NCI-H2171 (cell line): ENCODE results near the gene SHISA3.

Experiments
- DNase-seq: peaks from one replicate; lab custom pipeline; 2025; lab: John Stamatoyannopoulos, UW

Gene SHISA3

DNA sequence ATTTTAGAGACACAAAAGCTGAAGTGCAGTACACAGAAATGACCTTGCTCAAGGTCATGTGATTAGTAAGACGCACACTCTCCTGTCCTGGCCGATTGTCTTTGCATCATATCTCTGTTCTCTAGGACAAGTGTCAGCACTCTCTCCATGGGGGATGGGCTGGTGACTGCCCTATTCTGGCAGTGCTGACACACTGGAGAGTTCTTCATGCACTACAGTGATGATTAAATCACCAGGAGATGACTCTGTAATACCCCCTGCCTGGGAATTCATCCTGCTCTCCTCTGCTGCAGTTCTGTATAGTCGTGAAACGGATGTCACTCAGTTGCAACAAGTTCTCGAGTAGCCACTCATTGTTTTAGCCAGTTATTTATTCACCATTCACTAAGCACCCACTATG, 5.3 kb upstream of the SHISA3 start:
- DNase-seq: no peak

DNA sequence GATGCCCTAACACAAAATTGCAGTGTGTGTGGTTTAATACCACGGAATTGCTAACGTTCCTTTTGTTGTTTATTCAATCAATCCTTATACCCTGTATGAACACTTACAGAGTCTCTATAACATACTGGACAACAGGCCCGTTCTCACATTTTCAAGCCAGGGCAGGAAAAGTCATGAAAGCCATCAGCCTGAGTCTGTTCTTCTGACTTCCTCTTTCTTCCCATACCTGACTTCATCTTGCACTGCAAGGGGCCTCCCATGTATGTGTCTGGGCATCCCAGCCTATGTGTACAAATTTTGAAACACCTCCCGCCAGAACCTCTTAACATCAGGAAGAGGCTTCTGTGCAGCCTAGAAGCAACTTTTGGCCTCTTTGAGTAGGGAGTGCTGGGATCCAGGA, 4.9 kb upstream of the SHISA3 start:
- no peak for DNase-seq

DNA sequence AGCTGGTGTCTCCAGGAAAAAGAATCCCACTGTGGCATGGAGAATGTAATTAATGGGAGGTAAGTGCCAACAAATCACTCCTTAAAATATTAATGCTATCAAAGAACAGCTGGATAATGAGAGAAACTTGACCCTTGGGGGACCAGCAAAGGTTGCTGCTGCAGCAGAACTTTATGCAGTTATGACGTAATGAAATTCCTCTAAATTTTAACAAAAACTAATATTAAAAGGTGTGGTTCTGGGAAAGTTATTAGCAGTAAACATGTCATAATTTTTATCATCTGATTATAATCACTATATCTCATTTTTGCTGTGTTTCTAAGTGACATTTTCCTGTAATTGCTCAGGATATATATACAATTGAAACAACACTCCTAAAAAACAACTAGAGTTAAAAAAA, 1.7 kb upstream of the SHISA3 start:
- DNase-seq: no peak

DNA sequence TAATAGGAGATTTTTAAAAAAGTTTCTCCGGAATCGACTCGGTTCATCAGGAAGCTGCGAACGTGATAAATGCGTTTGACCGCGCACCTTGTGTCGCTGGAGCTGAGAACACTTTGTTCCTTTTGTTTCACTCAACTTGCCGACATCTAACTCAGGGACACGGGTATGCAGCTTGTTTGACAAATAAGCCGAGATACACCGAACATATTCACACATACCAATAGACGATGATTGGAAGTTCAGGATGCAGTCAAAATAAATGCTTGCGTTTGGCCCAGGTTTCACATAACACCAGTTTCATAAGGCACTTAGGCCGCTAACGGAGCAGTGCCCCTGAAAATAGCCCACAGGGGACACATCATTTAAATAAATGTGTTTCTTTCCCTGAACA, 932 bp upstream of the SHISA3 start:
- DNase-seq: no peak

DNA sequence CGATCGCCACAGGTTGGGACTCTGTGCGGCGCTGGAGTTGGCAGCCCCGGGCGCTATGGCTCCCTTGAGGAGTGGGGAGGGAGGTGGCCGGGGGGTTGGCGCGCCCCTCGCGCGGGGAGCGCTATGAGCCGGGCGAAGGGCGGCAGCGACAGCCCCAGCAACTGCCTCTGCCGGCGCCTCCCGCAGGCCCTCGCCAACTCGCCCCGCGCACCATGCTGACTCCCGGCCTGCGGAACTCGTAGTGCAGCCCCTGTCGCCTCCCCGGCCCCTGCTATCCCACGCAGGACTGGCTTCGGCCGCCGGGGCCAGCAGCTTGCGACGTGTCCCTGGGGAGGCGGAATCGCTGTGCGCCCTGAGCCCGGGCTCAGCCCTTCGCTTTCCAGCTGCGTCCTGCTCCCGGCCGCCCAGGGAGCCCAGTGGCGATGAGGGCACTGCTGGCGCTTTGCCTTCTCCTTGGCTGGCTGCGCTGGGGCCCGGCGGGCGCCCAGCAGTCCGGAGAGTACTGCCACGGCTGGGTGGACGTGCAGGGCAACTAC, 415 bp downstream of the SHISA3 start:
- no peak for DNase-seq

DNA sequence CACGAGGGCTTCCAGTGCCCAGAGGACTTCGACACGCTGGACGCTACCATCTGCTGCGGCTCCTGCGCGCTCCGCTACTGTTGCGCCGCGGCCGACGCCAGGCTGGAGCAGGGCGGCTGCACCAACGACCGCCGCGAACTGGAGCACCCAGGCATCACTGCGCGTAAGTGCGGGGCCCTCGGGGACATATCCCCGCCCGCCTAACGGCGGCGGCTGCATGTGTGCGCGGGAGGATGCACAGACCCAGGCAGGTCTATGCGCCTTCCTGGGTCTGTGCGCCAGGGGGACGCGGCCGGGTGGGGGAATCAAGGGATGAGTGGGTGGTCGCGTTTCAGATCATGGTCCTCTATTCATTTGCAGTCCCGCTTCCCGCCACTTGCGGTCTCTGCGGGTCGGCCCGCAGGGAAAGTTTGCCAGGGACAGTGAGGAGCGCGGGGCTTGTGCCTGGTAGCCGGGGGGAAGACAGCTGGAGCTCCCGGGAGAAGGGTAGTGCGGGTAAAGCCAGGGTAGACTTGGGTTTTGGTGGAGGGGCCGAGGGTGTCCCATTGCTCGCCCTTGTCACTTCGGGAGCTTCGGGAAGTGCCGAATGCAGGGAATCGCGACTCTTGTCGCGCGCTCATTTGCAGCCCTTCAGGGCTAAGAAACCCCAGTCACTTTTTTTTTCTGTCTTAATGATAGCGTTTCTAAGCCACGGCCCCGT, 1.0 kb downstream of the SHISA3 start:
- no peak for DNase-seq

DNA sequence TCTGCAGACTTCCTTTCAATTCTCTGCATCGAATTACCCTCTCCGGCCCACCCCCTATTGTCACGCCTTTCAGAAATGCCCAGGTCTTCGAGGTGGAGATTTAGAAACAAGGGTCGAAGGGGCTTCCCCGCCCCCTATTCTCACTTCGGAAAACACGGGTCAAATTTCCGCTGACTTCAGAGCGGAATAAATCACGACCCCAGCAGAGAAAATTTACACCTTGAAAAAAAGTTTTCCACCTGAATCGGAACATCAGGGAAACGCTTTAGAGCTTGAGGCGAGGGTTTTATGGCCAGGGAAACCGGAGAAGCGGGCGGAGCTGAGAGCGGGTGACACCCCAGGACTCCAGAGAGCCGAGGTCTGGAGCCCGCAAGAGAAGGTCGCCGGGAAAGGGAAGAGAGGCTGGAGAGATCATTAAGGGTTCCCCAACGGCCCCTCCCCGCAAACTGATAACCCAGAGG, 1.6 kb downstream of the SHISA3 start:
- no peak for DNase-seq

DNA sequence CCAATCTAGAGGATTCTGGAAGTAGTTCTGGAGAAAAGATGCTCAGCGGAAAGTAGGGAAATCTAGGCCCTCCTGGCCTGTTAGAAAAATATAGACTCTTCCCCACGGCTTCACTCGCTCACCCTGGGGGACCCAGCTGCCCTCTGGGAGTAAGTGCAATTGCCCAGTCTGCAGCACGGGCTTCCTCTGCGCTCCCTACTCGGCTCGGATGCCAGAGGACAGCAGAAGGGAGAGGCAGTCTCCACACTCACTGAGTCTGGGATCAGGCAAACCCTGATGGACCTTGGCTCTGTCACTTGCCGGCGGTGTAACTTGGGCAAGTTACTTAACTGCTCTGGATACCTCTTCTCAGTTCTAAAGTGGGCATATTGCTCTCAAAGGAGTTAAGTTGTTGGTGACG, 2.1 kb downstream of the SHISA3 start:
- DNase-seq: no peak

DNA sequence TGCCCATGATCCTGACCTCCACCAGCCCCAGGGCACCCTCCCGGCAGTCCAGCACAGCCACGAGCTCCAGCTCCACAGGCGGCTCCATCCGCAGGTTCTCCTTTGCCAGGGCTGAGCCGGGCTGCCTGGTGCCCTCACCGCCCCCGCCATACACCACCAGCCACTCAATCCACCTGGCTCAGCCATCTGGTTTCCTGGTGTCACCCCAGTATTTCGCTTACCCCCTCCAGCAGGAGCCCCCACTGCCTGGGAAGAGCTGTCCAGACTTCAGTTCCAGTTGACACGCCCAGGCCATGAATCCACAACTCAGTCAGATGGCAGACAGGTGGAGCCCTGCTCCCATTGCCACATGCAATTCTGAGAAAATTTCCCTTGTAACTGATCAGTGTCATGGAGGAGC, 3.9 kb downstream of the SHISA3 start:
- peak; percentile 0 for DNase-seq

DNA sequence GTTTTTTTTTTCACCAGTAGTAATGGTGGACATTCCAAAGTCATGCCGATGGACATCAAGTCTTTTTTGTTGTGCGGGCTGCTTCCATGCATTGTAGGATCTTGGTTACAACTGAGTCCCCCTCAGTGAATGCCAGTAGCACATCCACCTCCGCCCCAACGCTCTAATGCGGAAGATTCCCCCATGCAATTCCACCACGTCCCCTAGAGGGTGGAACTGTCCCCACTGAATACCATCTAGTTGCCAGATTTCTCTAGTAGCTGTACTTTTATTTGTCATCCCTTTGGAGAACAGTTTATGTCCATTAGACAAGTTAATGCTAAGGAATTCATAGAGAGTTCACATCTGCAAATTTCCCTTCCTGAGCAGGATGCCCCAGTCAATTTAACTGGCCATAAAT, 6.7 kb downstream of the SHISA3 start:
- no peak for DNase-seq

DNA sequence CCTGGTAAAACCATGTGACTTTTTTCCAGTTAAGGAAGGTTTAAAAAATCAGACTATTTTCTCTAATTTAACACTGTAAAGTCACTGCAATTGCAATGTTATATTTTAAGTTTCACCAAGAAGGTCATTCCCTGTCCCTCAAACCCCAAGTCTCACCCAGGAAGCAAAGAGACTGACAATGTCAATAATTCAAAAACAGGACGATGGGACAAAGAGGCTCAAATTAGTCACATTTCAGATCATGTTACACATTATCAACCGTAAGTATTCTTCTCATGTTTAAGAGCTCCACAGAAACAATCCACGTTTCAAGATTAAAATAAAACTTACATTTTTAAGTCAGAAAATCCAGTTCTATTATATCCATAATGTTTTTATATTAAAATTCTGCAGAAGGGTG, 13.2 kb downstream of the SHISA3 start:
- no peak for DNase-seq

DNA sequence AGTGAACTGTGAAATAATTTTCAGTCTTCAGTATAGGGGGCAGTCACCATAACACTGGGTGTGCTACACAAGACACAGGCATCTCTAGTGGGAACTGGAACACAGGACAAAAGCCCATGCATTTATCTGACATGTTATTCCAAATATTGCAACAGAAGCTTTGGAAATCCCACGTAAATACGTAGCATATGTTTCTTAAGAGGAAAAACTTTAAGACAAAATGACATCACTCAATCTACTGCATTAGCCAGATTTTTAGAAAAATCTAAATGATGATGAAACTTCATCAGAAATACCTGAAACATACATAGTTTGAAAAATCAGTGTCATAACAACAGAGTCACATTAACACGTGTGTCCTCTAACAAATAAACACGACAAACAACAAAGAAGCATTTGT, 14.5 kb downstream of the SHISA3 start:
- no peak for DNase-seq

DNA sequence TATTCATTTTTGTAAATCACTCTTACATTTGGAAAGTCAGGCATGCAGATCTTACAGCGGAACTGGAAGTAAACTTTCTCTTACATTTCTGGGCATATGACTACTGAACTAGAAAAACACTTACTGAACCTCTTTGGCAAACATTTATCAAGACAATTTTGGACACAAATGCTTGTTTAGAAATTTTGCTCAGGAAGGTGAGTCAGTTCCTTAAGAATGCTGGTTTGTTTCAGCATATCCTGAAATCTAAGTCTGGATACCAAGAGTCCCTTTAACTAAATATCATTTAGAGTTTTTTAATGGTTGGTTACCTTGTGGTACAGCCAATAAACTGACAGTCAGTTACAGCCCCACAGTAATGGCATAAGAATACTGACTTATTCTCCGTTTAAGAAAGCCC, 15.0 kb downstream of the SHISA3 start:
- no peak for DNase-seq

DNA sequence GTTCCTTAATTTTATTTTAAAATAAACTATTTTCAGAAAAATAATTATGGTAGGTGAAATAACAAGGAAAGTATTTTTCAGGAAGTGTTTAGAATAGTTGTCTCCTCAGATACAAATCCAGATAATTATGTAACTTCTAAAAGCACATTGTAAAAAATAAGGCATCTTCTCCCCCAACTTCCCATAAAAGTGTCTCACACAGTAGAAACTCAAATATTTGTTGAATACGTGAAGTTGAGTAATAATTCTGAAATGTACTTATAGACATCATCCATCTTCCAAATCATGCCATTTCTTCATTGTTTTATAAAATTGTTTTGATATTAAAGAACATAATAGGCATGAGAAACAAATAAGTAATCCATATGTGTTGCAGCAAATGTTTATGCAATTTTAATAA, 18.0 kb downstream of the SHISA3 start:
- DNase-seq: no peak

DNA sequence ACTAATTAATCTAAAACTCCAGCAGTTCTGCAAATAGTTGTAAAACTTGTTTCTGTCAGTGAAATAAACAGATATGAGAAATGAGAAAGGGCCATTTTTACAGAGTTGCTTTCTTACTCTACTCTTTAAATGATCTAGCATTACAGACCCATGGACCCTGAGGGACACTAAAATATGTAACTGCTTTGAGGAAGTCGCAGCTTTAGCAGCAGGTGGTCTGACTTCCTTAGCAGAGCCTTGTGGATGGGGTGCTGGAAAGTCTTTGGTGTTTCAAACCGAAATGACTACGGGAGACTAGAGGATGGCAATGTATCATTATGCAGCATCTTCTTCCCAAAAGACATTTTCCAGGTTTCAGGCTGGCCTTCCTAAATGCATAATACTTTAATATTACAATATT, 18.7 kb downstream of the SHISA3 start:
- DNase-seq: no peak

DNA sequence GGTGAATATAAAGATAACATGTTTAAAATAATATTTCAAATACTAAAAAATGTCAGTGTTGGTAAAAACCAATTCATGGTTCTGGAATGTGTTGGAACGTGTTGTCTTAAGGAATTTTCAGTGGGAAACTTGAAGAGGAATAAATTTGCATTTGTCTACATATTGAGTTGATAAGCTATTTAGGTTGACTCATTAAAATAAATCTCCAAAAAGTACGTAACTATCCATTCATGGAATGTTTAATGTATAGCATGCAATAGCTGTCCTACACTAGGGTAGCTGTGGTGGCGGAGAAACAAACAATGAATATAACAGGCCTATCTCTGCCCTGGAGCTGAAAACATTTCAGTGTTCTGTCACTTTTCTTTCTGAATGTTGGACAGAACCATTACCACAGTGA, 20.3 kb downstream of the SHISA3 start:
- DNase-seq: no peak

DNA sequence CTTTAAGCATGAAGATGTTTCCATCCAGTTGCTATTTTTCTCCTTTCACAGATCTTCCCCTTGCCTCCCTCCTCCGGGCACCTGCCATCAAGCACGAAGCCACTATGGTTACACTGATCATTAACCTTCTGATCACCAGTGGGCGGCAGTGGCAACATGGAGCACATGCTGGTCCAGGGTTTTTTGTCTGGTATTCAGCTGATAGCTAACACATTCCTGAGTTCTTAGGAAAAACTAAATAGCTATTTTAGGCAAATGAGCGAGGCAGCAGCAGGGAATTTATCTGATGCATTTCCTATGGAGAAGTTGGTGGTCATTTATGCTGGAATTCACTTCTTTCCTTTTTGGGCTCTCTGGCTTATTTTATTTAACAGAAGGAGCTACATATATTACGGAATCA, 22.9 kb downstream of the SHISA3 start:
- no peak for DNase-seq

DNA sequence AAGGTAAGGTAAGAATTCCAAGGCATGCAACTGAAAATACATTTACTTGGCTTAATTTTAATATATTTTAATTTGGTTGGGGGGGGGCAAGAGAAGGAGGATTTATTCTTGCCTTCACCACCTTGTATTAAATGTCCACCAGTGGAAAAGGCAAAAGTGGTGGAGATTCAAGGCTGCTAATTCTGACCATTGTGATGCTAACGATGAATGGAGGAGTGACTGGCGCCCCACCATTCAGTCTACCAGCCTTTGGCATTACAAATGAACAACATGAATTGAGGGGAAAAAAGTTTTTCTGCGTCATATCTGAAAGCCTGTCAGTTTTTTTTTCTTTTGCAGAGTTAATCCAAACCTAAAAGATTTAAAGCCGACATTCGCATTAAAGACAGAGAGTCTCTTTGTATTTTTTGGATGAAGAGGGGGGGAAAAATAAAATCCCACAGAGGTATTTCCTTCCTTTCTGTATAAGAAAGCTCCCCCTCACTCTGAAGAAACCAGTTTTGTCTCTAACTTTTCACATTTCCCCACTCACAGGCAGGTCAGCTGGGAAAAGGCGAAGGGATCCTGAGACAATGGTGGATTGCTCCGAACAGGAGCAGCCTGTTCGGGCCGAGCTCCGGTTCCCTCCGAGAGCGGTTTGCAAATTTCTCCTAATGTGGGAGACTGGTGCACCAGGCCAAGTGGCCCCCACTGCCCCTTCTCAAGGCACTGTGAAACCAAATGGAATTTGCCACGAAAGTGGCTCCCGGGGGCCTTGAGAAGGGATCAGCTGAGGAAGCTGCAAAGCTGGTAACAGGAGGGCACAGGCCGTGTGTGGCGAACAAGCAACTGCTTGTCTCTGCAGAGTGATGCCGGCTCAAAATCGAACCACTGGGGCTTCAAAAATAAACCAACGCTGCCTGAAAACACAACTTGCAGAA, 28.1 kb downstream of the SHISA3 start:
- no peak for DNase-seq

DNA sequence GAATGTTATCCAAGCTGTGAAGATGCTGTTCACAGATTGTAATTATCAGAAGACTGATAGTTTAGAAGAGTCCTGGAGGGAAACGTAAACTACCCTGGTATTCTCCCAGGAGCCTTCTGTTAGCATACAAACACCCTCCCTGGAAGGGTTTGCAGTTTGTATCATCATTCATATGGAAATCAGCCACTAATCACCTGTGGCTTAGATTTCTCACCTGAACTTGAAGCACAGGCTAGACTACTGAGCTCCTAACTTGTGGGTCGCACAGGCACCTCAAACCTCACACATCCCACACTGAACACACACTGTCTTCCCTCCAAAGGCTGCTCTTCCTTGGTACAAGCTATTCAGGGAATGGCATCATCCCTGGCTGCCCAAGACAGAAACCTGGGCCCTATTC, 30.7 kb downstream of the SHISA3 start:
- DNase-seq: no peak

DNA sequence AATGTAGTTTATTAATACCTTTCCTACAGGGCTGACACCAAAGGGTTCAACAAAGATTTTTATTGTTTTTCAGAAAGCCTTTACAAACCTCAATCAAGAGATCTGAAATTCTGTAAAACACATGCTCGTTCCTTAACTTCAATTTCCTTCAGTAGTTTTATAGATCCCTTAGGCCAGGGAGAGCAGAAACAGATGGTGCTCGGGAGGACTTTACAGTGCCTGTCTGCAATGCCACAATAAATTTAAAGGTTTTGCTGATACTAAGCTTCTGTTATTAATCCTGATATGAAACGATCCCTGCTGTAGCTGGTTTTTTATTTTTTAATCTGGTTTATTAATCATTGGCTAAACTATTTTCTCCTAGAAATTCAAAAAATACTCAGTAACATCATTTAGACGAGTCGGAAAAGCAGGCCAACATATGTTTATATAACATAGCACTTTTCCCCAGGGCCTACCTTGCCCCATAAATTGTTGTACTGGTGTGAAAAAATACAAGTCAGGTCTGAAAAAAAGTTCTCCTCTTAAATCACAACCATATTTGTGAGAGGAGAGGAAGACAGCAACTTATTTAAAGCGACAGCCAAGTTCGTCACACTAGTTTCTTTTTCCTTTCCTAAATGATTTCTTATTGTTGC, 39.8 kb downstream of the SHISA3 start:
- no peak for DNase-seq

DNA sequence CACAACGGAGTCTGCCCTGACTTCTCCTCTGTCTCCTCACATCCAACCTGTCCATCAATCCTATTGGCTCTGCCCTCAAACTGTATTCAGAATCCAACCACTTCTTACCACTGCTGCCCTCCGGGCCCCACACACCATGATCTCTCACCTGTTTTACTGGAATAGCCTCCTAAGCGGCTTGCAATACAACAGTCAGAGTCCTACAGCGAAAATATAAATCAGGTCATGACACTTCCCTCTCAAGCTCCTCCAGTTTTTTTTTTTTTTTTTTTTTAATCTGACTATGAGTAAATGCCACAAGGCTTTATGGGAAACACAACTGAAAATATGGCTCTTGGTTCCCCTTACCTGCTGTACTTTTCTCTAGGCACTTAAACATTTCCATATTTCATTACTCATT, 42.8 kb downstream of the SHISA3 start:
- no peak for DNase-seq

DNA sequence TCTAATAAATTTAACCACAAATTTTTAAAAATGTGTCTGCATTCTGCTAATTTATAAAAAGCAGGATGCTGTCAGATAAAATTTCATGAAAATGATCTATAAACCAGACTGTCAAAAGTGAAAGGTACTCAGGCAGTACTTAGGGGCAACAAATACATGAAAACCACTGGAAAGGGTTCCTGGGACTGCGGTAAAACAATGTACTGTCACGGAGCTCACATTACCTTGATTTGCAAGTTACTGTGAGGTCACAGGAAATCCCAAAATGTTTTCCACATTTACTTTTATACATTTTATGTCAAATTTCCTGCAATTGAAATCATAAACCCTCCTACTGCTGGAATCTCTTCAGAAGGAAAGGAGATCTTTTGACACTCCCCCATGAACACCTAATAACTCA, 45.3 kb downstream of the SHISA3 start:
- DNase-seq: no peak

DNA sequence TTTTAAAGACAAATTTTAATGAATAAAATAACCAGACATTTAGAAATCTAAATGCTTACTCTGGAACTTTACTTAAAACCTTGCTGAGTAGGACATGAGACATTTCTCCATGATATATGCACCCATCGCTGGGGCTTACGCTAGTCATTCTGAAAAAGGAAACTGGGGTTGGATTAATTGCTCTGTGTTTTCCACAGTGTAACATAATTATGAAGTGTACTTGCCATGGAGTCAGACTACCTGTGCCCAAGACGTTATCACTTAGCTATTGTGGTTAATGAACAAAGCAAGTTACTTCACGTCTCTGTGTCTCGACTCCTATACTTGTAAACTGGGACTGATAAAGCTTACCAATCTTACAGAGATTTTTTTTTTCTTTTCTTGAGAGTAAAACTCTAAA, 47.8 kb downstream of the SHISA3 start:
- DNase-seq: no peak
